IMR-90 (cell line): ENCODE data around the gene TBC1D9.

ENCODE experiments used
- MAFK ChIP-seq: IDR thresholded peaks from 2 replicates; pipeline ENCODE4 v1.6.1; 2012; ENCODE audit warnings: low read depth, low read length, improper control_type of control experiment
- POLR2A ChIP-seq: IDR thresholded peaks from 2 replicates; pipeline ENCODE4 v1.6.1; 2012; ENCODE audit warnings: mild to moderate bottlenecking, low read depth, low read length
- RAD21 ChIP-seq: IDR thresholded peaks from 2 replicates; pipeline ENCODE4 v1.6.1; 2012; ENCODE audit warnings: low read length, improper control_type of control experiment
- RCOR1 ChIP-seq: IDR thresholded peaks from 2 replicates; pipeline ENCODE4 v1.6.1; 2012; ENCODE audit warnings: mild to moderate bottlenecking, low read length, improper control_type of control experiment; ENCODE audit not compliant: insufficient replicate concordance
- TF ChIP-seq, protein P1 (sequence below): conservative IDR thresholded peaks from 2 replicates; pipeline ENCODE4 v1.5.1; 2012; ENCODE audit warnings: mild to moderate bottlenecking, low read depth, low read length, improper control_type of control experiment
- TF ChIP-seq, protein P2 (sequence below): fragments of 150-350 bp; IDR thresholded peaks from 2 replicates; pipeline ENCODE4 v1.6.1; 2016; ENCODE audit warnings: low read depth, mild to moderate bottlenecking, low read length, moderate library complexity, borderline replicate concordance

DNA sequence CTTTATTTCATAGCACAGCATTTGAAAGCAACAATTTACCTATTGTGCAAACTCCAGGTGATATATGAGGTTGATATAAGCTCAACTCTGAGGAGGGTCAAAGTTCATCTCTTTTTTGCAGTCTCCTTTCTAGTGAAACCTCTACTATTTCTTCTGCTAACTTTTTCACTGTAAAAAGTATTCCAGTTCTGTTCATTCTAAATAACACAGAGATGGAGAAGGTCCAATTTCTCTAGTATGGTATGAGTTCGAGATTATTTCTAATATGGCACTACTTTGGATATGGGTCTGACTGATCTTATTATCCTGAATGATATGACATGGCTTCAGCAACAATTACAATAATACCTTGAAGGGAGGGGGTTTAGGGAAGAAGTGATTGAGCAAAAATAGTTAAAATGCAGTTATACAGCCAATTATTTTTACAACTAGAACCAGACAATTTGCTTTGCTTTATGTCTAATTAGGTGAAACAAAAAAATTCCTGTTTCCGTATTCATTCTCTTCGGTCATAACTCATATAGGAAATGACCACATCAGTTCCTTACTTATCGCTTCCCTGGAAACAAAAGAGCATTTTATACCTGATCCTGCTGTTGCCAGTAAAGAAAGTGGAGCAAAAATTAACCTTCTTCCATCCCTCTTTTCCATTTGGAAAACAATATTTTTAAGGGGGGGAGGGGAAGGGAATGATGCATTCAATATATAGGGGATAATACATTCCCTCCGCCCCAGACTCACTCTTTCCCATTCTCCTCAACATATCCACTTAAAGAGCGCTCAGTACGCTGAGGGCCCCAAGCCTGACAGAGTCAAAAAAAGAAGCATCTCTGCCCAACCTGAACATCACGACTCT is 1.0 kb downstream of the TBC1D9 start:
- no peak for TF ChIP-seq RCOR1
- TF ChIP-seq, protein P1, sequence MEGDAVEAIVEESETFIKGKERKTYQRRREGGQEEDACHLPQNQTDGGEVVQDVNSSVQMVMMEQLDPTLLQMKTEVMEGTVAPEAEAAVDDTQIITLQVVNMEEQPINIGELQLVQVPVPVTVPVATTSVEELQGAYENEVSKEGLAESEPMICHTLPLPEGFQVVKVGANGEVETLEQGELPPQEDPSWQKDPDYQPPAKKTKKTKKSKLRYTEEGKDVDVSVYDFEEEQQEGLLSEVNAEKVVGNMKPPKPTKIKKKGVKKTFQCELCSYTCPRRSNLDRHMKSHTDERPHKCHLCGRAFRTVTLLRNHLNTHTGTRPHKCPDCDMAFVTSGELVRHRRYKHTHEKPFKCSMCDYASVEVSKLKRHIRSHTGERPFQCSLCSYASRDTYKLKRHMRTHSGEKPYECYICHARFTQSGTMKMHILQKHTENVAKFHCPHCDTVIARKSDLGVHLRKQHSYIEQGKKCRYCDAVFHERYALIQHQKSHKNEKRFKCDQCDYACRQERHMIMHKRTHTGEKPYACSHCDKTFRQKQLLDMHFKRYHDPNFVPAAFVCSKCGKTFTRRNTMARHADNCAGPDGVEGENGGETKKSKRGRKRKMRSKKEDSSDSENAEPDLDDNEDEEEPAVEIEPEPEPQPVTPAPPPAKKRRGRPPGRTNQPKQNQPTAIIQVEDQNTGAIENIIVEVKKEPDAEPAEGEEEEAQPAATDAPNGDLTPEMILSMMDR, result no peak
- TF ChIP-seq, protein P2, sequence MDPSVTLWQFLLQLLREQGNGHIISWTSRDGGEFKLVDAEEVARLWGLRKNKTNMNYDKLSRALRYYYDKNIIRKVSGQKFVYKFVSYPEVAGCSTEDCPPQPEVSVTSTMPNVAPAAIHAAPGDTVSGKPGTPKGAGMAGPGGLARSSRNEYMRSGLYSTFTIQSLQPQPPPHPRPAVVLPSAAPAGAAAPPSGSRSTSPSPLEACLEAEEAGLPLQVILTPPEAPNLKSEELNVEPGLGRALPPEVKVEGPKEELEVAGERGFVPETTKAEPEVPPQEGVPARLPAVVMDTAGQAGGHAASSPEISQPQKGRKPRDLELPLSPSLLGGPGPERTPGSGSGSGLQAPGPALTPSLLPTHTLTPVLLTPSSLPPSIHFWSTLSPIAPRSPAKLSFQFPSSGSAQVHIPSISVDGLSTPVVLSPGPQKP, result no peak
- TF ChIP-seq RAD21, result no peak
- TF ChIP-seq POLR2A, result no peak
- no peak for TF ChIP-seq MAFK
